CD4-positive, alpha-beta T cell treated with Interleukin-21 for 1 hour (primary cell): ENCODE data around the gene PLGRKT.
A peak's percentile ranks its signal among the peaks of the same experiment; 100 is the strongest.
"Not testable (repeated sequence)": the region's sequence is repeated elsewhere in the genome, so short reads cannot be mapped to it uniquely, and the experiment has no call there.

Source experiments
- DNase-seq: peaks from one replicate; pipeline ENCODE4 v3.0.0-alpha.2; 2020

The PLGRKT gene

DNA sequence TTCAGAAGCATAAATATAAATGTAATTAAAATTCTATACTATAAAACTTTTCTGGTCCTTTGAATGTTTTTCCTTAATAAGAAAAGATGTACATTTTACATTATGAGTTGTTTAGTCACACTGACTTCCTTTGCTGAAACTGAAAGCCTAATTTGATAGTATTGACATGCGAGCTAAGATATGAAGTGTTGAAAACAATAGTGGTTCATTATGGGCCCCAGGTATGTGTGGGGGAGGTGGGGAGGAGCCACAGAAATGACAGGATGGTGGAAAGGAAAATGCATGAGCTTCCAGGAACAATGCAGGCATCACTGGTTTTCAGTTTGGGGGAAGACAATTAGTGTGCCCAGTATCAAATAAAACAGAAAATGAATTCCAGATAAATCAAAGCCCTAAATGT lies 62.6 kb downstream of the PLGRKT start:
- DNase-seq, result no peak

DNA sequence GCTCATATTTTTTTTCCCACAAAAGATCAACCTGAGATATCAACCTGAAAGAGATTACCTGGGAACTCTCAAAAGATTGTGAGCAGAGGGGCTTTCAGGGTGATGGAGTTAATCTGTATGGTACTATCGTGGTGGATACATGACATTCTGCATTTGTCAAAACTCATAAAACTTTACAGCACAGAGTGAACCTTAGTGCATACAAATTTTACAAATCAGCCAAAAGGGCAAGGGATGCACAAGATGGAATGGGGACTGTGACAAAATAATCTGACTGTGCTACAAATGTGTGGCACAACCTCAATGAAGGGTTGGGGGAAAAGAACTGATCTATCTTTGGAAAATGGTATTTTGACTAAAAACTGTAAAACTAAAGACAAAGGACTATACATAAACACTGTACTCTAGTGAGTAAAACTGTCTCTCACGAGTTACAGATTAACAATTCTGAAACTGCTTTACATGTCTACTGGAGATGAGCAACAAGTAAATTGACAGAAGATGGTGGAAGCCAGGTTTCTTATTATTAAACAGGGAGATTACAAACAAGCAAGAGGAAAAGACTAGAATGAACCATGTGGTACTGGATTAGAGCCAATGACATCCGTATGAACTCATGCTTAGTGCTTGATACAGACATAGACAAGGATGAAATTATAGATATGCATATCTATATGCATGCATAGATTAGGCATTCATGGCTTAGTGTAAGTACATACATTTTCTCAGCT lies 73.3 kb downstream of the PLGRKT start:
- no peak for DNase-seq

DNA sequence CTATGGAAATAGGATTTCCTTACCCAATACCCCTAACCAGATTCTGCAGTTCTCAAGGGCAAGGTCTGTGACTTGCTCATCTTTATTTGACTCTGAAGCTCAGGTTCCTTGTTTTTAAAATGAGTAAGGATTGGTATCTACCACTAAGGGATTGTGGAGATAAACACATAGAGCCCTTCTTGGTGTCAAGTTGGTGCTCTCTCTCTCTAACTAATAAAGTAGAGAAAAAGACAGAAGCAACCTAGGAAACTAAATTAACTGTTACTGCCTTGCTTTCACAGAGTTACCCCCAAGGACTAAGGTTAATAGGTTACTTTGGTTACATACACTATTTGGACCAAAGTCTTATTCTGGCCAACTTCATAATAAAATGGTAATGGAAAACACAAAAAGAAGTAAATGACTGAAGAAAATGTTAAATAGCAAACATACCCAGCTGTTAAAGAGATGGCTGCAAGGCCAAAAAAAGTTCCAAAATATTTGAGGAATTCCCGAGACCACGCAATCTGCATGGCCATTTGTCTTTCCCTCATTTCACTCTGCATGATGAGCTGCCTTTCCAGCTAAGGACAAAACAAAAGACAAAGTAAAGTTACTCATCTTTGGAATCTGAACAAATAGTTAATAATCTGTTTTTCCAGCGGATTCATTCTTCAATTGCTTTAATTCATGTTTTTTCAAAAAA lies 76.3 kb downstream of the PLGRKT start:
- no peak for DNase-seq

DNA sequence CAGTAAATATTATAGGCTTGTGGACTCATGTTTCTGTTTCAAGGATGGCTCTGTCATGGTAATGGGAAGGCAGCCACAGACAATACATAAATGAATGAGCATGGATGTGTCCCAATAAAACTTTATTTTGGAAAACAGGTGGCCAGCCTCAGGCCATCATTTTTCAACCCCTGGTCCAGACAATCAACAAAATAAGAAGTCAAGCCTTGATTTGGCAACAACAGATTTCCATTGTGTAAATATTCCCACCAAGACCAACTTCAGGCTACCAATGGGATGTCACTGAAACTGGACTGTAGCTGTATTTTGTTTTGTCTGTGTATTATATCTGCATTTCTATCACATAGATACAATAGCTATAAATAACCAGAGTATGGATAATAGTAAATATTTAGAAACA lies 77.4 kb downstream of the PLGRKT start:
- no peak for DNase-seq

DNA sequence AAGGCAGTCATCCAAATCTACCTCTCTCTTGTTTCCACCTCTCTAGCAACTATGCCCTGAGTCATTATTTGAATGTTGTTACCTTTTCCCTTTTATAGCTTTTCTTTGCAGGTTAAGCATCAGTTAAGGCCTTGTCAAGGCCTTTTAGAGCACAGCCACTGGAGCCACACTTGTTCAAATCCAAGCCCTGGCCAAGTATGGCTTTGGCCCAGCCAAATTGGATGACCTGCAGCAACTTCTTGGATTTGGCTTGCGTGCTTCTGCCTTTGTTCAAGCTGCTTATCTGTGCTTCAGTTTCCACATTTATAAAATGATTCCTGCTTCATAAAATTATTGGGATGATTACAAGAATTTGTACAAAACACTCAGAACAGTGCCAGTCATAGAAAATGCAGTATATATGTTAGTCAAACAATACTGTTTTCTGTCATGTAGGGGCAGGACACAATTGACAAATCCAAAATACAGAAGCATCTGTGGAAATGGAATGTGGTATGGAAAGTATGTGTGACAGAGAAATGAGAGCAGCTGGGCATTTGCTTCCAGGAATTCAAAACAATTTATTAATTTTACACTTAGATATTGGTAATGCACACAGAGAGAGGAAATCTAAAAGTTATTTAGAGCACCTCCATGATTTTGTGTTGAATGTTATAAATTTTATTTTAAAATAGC lies 80.2 kb downstream of the PLGRKT start:
- no peak for DNase-seq

DNA sequence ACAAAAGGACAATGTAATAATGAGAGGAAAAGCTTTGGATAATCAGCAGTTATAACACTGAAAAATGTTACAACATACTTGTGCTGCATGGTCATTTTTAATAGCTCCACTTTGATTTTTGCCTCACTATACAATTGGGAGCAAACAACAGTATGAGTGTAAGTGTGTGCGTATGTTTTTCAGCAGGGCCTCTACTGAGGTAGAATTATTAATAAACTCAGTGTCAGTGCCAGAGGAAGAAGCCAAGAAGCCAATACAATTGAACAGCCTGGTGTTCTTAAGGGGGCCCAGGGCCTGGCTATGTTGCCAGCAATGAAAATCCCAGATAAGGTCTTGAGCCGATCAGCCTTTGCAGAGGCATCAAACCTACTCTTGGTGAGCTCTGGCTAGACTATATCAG lies 81.9 kb downstream of the PLGRKT start:
- no peak for DNase-seq

DNA sequence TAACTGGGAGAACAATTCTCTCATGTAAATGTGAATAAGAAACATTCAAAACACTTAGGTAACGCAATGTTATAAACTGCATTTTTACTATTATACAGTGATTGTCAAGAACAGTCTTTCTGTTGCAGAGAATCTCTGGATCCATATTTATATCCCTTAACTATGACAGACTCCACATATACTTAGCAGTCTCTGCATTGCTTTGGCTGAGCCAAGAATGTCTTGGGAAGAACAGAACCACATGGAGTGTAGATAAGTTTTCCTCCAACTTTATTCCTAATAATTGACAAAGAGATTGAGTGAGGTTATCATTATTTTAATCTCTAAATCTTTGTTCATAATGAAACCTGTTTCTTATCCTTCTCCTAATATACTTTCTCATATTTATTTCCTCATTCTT lies 82.5 kb downstream of the PLGRKT start:
- no peak for DNase-seq

DNA sequence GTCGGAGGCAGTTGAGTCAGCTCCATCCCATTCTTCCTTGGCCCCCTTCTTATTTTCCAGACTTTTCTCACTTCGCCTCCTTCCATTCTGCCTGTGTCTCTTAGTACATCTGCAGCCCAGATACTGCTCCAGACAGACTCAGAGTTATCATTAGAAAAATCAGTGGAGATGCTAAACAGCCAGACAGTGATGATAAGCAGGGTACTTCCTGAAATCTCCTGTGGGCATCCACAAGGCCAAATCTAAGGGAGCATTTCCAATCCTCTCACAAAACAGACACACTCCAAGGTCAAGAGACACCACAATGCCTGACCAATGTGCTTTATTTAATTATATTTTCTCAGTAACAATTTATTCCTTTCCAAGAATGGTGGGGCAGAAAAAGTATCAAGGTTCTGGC lies 83.5 kb downstream of the PLGRKT start:
- no peak for DNase-seq

DNA sequence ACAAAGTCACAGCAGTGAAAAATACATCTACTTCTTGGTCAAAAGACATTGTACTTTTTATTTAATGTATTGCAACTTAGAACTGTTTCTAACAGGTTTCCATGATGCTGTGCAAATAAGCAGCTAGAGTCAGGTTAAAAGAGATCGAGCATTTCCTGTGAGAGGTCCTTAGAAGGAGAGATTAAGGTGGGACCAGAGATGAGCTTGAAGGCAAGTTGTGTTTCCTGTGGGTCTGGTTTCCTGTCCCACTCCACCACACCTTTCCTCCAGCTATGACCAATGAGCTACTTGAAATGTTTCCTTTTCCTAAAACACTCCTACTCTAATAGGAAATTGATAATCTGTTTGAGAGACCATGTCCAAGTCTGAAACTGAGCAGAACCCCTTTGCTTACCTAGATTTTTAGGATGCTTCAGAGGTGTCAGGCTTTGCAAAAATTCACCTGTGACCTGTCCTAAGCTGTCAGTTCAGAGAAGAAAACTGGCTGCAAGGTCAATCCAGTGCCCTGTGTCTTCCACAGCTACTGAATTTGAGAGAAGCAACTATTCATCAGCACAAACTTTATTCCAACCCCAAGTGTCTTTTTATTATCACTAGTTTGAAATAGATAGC lies 85.0 kb downstream of the PLGRKT start:
- DNase-seq, result peak; percentile 48

DNA sequence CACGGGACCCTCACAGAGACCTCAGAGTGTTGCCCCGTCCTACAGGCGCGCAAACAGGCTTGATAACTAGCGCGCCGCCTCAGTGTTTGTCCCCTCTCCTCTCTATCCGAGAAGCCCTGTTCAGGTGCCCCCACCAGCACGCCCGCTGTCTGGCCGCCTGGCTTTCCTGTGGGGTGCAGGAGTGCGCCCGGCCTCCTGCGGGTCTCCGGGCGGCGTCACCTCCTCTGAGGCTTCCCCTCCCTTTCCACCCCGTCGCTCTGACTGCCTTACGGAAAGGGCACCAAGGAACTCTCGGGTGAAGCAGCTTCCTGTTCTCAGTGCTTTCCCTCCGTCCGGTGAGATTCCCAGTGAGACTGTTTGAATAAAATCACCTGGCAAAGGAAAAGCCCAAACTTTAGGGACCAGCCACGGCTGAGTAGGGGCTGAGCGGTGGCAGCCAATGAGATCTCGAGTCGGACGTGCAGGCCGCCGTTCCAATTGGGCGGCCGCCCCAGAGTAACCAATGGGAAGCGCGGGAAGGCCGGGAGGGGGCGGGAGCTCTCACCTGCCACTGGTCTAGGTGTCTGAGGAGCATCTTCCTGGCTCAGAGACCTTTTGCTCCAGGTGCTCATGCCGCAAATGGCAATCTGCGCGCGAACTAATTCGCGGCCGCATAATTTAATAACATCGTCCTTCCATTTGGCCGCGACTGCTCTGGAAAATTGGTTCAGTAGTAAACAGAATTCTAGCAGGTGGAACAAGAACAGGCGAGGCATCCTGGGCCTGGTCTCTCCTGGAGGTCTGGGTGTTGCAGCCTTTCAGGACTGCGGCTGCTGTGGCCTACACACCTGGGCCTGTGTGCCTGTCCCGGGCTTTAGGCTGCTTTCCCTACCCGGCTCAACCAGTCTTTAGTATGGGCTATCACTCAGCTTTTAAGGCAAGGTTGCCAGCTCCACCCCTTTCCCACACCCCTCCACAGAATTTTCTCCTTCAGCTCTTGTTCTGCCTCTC lies 98.4 kb downstream of the PLGRKT start, which contains the start of gene RLN1:
Gene RLN1 (minus strand): TSS at position 885 of the 990 bp plus-strand sequence. CDS start 130 bp downstream, at position 755.
- peak; percentile 17 for DNase-seq

DNA sequence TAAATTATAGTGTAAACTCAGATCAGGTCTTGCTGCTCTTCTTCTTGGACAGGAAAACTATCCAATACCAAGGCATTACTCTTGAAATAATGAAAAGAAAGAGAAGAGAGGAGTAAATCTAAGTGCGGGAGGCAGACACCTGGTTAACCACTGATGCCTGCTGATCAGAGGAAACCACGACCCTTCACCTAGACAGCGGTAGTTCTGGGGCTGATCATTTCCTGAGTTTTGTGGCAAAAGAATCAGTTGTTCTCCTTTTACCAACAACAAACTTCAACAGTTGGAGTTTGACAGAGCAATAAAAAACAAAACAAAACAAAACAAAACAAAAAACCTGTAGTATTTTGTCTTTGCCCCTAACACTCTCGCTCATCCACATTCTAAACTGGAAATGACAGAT lies 101.0 kb downstream of the PLGRKT start:
- DNase-seq, result peak; percentile 62

DNA sequence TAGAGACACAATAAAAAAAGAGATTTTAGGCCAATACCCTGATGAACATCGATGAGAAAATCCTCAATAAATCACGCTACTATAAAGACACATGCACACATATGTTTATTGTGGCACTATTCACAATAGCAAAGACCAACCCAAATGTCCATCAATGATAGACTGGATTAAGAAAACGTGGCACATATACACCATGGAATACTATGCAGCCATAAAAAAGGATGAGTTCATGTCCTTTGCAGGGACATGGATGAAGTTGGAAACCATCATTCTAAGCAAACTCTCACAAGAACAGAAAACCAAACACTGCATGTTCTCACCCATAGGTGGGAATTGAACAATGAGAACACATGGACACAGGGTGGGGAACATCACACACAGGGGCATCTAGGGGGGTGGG lies 106.4 kb downstream of the PLGRKT start:
- not testable (repeated sequence) for DNase-seq

DNA sequence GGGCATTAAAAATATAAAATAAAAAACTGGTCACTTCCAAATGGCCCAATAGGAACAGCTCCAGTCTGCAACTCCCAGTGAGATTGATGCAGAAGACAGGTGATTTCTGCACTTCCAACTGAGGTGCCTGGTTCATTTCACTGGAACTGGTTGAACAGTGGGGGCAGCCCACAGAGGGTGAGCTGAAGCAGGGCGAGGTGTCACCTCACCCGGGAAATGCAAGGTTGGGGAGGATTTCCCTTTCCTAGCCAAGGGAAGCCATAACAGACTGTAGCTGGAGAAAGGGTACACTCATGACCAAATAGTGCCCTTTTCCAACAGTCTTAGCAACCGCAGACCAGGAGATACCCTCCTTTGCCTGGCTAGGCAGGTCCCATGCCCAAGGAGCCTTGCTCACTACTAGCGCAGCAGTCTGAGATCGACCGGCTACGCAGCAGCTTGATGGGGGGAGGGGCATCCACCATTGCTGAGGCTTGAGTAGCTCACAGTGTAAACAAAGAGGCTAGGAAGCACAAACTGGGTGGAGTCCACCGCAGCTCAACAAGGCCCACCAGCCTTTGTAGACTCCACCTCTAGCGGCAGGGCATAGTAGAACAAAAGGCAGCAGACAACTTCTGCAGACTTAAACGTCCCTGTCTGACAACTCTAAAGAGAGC lies 110.7 kb downstream of the PLGRKT start:
- peak; percentile 60 for DNase-seq

DNA sequence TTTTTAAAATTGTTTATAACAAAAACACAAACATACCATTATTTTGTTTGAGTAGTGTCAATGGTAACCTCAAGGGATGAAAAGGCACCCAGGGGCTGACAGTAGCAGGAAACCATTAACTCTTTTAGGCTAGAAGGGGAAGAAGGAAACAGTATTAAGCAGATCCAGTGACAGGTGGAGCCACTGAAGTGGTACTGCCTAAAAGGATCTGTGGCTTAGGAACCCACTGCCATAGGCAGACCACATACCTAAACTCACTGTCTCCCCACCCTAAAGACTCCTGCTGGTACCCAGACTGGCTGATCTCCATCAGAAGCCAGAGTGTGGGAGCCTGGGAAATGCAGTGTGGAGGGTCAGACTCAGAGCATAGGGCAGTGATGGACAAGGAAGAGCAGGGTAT lies 111.5 kb downstream of the PLGRKT start:
- DNase-seq, result no peak

DNA sequence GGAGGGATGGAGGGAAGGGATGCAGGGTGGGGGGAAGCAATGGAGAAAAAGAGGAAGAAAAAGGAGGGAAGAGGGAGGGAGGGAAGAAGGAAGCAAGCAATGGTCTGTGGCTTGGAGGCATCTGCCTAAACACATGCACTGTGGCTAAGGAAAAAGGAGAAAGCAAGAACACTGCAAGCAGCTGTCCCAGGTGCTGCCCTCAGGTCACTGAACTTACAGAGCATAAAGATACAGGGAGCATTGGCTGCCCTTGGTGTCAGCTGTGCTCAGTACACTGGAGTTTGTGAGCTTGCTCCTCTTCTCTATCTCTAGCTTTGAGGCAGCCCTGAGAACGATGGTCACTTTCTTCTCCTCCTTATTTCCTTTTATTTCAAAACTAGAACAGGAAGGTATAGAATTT lies 116.1 kb downstream of the PLGRKT start:
- not testable (repeated sequence) for DNase-seq

DNA sequence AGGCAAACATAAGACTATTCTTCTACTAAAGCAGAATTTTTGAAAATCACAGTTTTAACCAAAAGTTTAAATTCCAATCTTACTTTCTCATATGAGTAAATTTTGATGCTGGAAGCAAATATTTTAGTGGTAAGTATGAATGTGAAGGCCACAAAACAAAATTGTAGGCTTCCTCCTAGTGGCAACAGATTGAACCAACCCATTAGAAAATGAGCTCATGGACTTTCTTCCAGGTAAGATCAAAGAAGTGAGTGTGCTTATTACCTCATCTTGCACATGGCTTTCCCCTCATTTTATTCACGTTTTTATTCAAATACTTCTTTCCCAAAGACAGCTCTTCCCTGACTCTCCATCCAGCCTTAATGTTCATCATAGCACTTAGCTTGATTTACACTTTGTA lies 116.7 kb downstream of the PLGRKT start:
- no peak for DNase-seq

DNA sequence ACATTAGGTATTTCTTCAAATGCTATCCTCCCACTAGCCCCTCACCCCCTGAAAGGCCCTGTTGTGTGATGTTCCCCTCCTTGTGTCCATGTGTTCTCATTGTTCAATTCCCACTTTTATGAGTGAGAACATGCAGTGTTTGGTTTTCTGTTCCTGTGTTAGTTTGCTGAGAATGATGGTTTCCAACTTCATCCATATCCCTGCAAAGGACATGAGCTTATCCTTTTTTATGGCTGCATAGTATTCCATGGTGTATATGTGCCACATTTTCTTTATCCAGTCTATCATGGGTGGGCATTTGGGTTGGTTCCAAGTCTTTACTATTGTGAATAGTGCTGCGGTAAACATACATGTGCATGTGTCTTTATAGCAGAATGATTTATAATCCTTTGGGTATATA lies 121.3 kb downstream of the PLGRKT start:
- DNase-seq, result not testable (repeated sequence)

DNA sequence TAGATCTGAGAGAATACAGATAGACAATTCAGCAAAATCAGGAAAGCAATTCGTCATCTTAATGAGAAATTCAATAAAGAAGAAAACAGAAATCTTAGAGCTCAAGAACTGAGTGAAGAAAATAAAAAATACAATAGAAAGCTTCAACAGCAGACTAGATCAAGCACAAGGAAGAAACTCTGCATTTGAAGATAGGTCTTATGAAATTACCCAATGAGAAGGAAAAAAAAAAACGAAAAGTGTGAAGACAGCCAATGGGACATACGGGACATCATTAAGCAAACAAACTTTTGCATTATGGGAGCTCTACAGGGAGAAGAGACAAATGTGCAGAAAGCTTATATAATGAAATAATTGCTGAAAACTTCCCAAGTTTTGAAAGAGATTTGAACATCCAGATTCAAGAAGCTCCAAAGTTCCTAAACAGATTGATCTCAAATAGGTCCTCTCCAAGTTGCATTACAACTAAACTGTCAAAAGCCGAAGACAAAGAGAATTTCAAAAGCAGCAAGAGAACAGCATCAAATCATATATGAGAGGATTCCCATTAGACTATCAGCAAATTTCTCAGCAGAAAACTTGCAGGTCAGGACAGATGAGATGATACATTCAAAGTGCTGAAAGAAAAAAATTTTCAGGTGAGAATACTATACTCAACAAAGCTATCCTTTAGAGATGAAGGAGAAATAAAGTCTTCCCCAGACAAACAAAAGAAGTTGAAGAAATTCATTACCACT lies 122.4 kb downstream of the PLGRKT start:
- no peak for DNase-seq

DNA sequence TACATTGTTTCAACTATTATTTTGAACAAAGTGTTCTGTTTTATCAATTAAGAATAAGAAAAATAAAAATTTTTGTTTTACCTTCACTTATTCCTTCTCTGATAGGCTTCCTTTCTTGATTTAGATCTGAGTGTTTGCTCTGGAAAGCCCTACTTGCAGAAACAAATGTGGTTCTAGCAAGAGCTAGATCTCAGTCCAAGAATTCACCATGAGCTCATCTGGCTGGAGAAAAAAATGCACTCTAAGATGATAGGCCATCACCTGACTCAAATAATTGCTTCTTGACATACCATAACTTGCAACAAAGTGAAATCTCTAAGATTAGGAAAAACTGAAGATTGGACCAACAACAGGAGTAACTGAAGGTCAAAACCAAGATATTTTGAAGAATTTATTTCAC lies 126.9 kb downstream of the PLGRKT start:
- no peak for DNase-seq
